Measurements from ENCODE around the gene KCNQ4. TPM values are rescaled to one million over a fixed set of nuclear protein-coding genes. Genes with fewer than 3 reads are reported as not detected.

KCNQ4 gene
- total RNA-seq, 3 donors from 2014 or later (not counting 1 experiment from before 2014, with no cell fraction given): 0.14 to 0.45 (median 0.35) TPM

DNA sequence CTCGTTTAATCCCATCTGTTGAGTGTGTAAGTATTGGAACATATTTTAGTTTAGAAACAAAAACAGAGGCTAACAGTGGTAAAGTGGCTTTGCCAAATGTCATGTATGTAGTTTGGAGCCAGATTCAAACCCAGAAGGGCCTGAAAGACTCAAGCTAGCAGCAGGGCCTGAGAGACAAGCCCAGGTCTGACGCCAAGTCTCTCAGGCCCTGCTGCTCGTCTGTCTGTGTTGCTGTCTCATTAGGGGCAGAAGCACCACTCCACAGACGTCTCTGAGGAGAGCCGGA is 70.2 kb downstream of the KCNQ4 start:
- Mint-ChIP-seq H3K27ac (no peak overlapping the region), H3K4me3 (no peak overlapping the region), H3K36me3 (no peaks in the 10 kb centered on the region), H3K9me3 (no peaks in the 10 kb centered on the region), H3K4me1 (peaks cover 6 to 8% of the 10 kb centered on the region in 2 donors), H3K27me3 (ENCODE audit: low read depth in 2 of 2) (peaks cover 9 to 11% of the 10 kb centered on the region in 2 donors)
- Histone ChIP-seq H3K9me3 (ENCODE audit: control insufficient read depth, insufficient read depth, low read length) (no peaks in the 10 kb centered on the region), H3K4me1 (ENCODE audit: control insufficient read depth, insufficient read depth, low read length) (peaks cover 6% of the 10 kb centered on the region), H3K27ac (ENCODE audit: low read length) (no peak overlapping the region), H3K4me3 (ENCODE audit: low read length) (no peak overlapping the region), H3K36me3 (ENCODE audit: control insufficient read depth, insufficient read depth, low read length) (no peaks in the 10 kb centered on the region), H3K27me3 (ENCODE audit: control insufficient read depth, insufficient read depth, low read length) (no peaks in the 10 kb centered on the region)
- 87% methylated on average over 5 of the region's 5 CpGs for WGBS (ENCODE audit: insufficient coverage)
- no peak for ATAC-seq
- TF ChIP-seq, protein P1, sequence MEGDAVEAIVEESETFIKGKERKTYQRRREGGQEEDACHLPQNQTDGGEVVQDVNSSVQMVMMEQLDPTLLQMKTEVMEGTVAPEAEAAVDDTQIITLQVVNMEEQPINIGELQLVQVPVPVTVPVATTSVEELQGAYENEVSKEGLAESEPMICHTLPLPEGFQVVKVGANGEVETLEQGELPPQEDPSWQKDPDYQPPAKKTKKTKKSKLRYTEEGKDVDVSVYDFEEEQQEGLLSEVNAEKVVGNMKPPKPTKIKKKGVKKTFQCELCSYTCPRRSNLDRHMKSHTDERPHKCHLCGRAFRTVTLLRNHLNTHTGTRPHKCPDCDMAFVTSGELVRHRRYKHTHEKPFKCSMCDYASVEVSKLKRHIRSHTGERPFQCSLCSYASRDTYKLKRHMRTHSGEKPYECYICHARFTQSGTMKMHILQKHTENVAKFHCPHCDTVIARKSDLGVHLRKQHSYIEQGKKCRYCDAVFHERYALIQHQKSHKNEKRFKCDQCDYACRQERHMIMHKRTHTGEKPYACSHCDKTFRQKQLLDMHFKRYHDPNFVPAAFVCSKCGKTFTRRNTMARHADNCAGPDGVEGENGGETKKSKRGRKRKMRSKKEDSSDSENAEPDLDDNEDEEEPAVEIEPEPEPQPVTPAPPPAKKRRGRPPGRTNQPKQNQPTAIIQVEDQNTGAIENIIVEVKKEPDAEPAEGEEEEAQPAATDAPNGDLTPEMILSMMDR (IDR thresholded peaks at IDR 0.05): no peak
- no peak for DNase-seq
- intact Hi-C loops (cut with micrococcal nuclease): no loop called here

DNA sequence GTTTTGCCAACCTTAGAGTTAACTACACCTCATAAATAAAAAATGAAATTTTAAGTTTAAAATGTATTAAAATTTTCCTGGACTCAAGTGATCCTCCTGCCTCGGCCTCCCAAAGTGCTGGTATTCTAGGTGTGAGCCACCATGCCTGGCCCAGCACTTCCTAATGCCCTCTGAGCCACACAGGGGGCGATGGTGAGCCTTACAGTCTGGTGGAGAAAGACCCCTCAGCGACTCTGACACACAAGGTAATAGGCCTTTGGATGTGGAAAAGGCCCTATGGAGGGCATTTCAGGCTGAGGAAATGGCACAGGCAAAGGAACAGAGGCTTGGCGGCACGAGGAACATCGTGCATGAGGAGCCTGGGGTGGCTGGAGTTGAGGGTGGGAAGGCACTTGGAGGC is 71.9 kb downstream of the KCNQ4 start:
- peak in 1 of 2 donors; percentile 46 for DNase-seq
- Histone ChIP-seq H3K4me3 (ENCODE audit: low read length) (no peak overlapping the region), H3K9me3 (ENCODE audit: control insufficient read depth, insufficient read depth, low read length) (no peaks in the 10 kb centered on the region), H3K27ac (ENCODE audit: low read length) (no peak overlapping the region), H3K27me3 (ENCODE audit: control insufficient read depth, insufficient read depth, low read length) (no peaks in the 10 kb centered on the region), H3K36me3 (ENCODE audit: control insufficient read depth, insufficient read depth, low read length) (no peaks in the 10 kb centered on the region), H3K4me1 (ENCODE audit: control insufficient read depth, insufficient read depth, low read length) (peaks cover under 1% of the 10 kb centered on the region)
- Mint-ChIP-seq H3K4me3 (no peak overlapping the region), H3K4me1 (peaks cover 0 to 2% of the 10 kb centered on the region in 2 donors), H3K27ac (no peak overlapping the region), H3K27me3 (ENCODE audit: low read depth in 2 of 2) (peaks cover 23 to 26% of the 10 kb centered on the region in 2 donors), H3K36me3 (no peaks in the 10 kb centered on the region), H3K9me3 (no peaks in the 10 kb centered on the region)
- no peak for ATAC-seq
- WGBS (ENCODE audit: insufficient coverage): 83% methylated on average over 6 of the region's 6 CpGs
- TF ChIP-seq, protein P1 (IDR thresholded peaks at IDR 0.05): peak; percentile 25
- intact Hi-C loops (cut with micrococcal nuclease): no loop called here

DNA sequence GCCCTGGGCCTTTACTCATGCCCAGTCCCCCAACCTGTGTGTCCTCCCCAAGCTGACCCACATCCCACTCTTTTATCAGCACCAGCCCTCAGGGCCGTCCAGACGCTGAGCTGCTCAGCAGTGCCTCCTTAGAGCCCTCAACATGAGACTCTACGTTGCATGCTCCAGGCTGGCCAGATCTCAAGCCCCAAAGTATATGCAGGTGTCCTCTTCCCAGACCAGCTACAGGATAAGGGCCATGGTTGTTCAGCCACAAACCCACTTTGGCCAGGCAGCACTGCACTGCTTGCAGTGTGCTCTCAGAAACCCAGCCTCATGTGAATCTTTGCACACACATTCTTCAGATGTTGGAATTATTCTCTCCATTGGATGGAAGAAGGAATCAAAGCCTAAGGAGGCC is 72.5 kb downstream of the KCNQ4 start:
- Histone ChIP-seq H3K27ac (ENCODE audit: low read length) (no peak overlapping the region), H3K27me3 (ENCODE audit: control insufficient read depth, insufficient read depth, low read length) (no peaks in the 10 kb centered on the region), H3K4me1 (ENCODE audit: control insufficient read depth, insufficient read depth, low read length) (peaks cover 7% of the 10 kb centered on the region), H3K9me3 (ENCODE audit: control insufficient read depth, insufficient read depth, low read length) (no peaks in the 10 kb centered on the region), H3K36me3 (ENCODE audit: control insufficient read depth, insufficient read depth, low read length) (no peaks in the 10 kb centered on the region), H3K4me3 (ENCODE audit: low read length) (no peak overlapping the region)
- intact Hi-C loops (cut with micrococcal nuclease): no loop called here
- Mint-ChIP-seq H3K27ac (peak overlapping the region in 1 of 2 donors; percentile 29), H3K36me3 (no peaks in the 10 kb centered on the region), H3K4me1 (peaks cover 0 to 5% of the 10 kb centered on the region in 2 donors), H3K9me3 (no peaks in the 10 kb centered on the region), H3K27me3 (ENCODE audit: low read depth in 2 of 2) (peaks cover 23 to 31% of the 10 kb centered on the region in 2 donors), H3K4me3 (no peak overlapping the region)
- 92% methylated on average over 3 of the region's 3 CpGs for WGBS (ENCODE audit: insufficient coverage)
- DNase-seq (no peak), ATAC-seq (no peak)
- TF ChIP-seq, protein P1 (IDR thresholded peaks at IDR 0.05): no peak

DNA sequence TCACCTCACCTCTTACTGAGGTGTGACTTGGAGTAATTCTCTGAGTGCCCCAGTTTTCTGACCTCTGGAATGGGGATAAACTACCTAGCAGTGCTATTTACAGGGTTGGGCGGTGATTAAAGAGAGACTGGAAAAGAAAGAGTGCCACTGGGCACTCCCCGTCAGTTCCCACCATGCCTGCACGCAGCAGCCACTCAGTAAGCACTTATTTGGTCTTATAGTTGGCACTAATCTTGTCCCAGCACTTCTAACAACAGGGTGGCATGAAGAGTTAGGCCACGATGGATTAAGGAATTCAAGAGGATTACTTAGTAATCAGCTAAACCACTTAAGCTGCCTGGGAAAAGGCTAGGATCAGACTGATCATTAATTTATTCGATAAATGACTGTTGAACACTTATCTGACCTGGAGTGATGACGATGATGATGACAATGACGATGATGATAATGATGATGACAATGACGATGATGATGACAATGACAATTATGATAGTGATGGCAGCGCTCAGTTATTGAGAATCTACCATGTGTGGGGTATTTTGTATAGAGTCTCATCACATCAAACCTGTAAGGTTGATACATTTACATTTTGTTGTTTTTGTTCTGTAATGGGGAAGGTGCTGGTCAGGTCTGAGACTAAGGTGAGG is 73.2 kb downstream of the KCNQ4 start:
- no peak overlapping the region for H3K27ac Mint-ChIP-seq
- Histone ChIP-seq H3K27ac (ENCODE audit: low read length) (no peak overlapping the region), H3K36me3 (ENCODE audit: control insufficient read depth, insufficient read depth, low read length) (no peaks in the 10 kb centered on the region), H3K27me3 (ENCODE audit: control insufficient read depth, insufficient read depth, low read length) (no peaks in the 10 kb centered on the region), H3K4me1 (ENCODE audit: control insufficient read depth, insufficient read depth, low read length) (peaks cover 9% of the 10 kb centered on the region), H3K4me3 (ENCODE audit: low read length) (no peak overlapping the region), H3K9me3 (ENCODE audit: control insufficient read depth, insufficient read depth, low read length) (no peaks in the 10 kb centered on the region)
- no peaks in the 10 kb centered on the region for H3K36me3 Mint-ChIP-seq
- no peak overlapping the region for H3K4me3 Mint-ChIP-seq
- 93% methylated on average over 9 of the region's 9 CpGs for WGBS (ENCODE audit: insufficient coverage)
- H3K4me1 Mint-ChIP-seq: peaks cover 0 to 6% of the 10 kb centered on the region in 2 donors
- intact Hi-C loops (cut with micrococcal nuclease): no loop called here
- peaks cover 23 to 31% of the 10 kb centered on the region in 2 donors for H3K27me3 Mint-ChIP-seq (ENCODE audit: low read depth in 2 of 2)
- H3K9me3 Mint-ChIP-seq: no peaks in the 10 kb centered on the region
- TF ChIP-seq, protein P1 (IDR thresholded peaks at IDR 0.05): no peak
- no peak for DNase-seq
- ATAC-seq: no peak

Measured in natural killer cell (primary cell).